H1 (cell line): ENCODE results near the gene SMIM7. TPM values are rescaled to one million over a fixed set of nuclear protein-coding genes. Genes with fewer than 3 reads are reported as not detected.

ENCODE experiments used
- CHD7 ChIP-seq: fragments of 300-600 bp; sonication (generic); IDR thresholded peaks from 2 replicates; pipeline ENCODE4 v1.7.1; 2012; ENCODE audit warnings: low read length, moderate library complexity, mild to moderate bottlenecking, inconsistent platforms; ENCODE audit not compliant: insufficient replicate concordance
- CREB1 ChIP-seq: IDR thresholded peaks from 2 replicates; pipeline ENCODE4 v1.6.1; 2012; ENCODE audit warnings: inconsistent platforms
- NRF1 ChIP-seq: IDR thresholded peaks from 2 replicates; pipeline ENCODE4 v1.6.1; 2011; ENCODE audit warnings: mild to moderate bottlenecking, low read depth, low read length, improper control_type of control experiment
- RAD21 ChIP-seq, 2 experiments: IDR thresholded peaks in 1 of 2; conservative IDR thresholded peaks in 1 of 2; 2 replicates each; pipeline ENCODE4 v1.6.1; 2011; ENCODE audit warnings: low read depth in 2 of 2, low read length in 2 of 2, improper control_type of control experiment in 1 of 2, inconsistent platforms in 1 of 2, mild to moderate bottlenecking in 1 of 2, moderate library complexity in 1 of 2
- SIX5 ChIP-seq: IDR thresholded peaks from 2 replicates; pipeline ENCODE4 v1.6.1; 2011; ENCODE audit warnings: mild to moderate bottlenecking, low read depth, low read length
- polyA plus RNA-seq, 7 experiments: library from polyadenylated mRNA; depleted of rRNA in 3 of 7; stranded (reverse) in 5 of 7; unstranded in 2 of 7; fragments of >200 nt in 5 of 7; fragments of 200-250 nt in 2 of 7; gene quantifications; 1 replicate in 5 of 7; 2 replicates in 1 of 7; 4 replicates in 1 of 7; pipeline versions ENCODE4 v1.2.1 to v1.2.3, GENCODE V29; 2011 to 2013; ENCODE audit warnings: missing spikeins in 2 of 7, mixed read lengths in 2 of 7
- total RNA-seq: library from RNA; stranded (reverse); fragmentation: NEBNext Ultra II Directional; extraction: Animal tissue kit (Norgen Biotek cat#: 25700); gene quantifications from 2 replicates; pipeline ENCODE4 v1.2.1, GENCODE V29; 2021

SMIM7 gene
- total and polyA plus RNA-seq, 2 of the 8 experiments (the other 6 are each of a cell fraction or from before 2014, with no cell fraction given), result 55.5 to 67.5 TPM

GRCh38 chr19:16607819-16608218 lies 52.1 kb downstream of the SMIM7 start (continued):
- no peak for TF ChIP-seq CHD7
- TF ChIP-seq RAD21 (IDR thresholded peaks at IDR 0.05 in 1 of 2, conservative IDR thresholded peaks at IDR 0.05 in 1 of 2; ENCODE audit: low read depth in 2 of 2, low read length in 2 of 2), result no peak
- TF ChIP-seq SIX5, result no peak
- no peak for TF ChIP-seq NRF1
- TF ChIP-seq CREB1, result no peak
